ENCODE measurements around the gene FYN. TPM values are rescaled to one million over a fixed set of nuclear protein-coding genes. Genes with fewer than 3 reads are reported as not detected.

The FYN gene
- total RNA-seq, 1 experiment from 2014 or later, result 7.2 TPM

GRCh38 chr6:111709201-111709600 lies 164.1 kb downstream of the FYN start:
- Histone ChIP-seq H3K36me3 (ENCODE audit: control insufficient read depth, insufficient read depth, low read length) (no peaks in the 10 kb centered on the region), H3K27me3 (replicated peaks; ENCODE audit: control insufficient read depth, insufficient read depth, low read length) (no peaks in the 10 kb centered on the region), H3K9me3 (no peaks in the 10 kb centered on the region), H3K4me1 (no peaks in the 10 kb centered on the region), H3K4me3 (ENCODE audit: low read depth, low read length) (no peak overlapping the region)
- POLR2A ChIA-PET, result no interaction called here
- CTCF ChIA-PET, result interaction anchor here (0.9 to 2.2 kb wide), 2 partner anchors 300 to 334 kb away, joined by 3 to 30 read pairs; no protein-coding TSS in a partner anchor
- Mint-ChIP-seq H3K4me3 (ENCODE audit: unreplicated experiment) (no peak overlapping the region), H3K27me3 (ENCODE audit: insufficient read depth, unreplicated experiment) (no peaks in the 10 kb centered on the region), H3K9me3 (ENCODE audit: unreplicated experiment) (no peaks in the 10 kb centered on the region), H3K4me1 (ENCODE audit: low read depth, unreplicated experiment) (no peaks in the 10 kb centered on the region), H3K27ac (ENCODE audit: unreplicated experiment) (no peak overlapping the region), H3K36me3 (ENCODE audit: insufficient read depth, unreplicated experiment) (no peaks in the 10 kb centered on the region)
- TF ChIP-seq, protein P1, sequence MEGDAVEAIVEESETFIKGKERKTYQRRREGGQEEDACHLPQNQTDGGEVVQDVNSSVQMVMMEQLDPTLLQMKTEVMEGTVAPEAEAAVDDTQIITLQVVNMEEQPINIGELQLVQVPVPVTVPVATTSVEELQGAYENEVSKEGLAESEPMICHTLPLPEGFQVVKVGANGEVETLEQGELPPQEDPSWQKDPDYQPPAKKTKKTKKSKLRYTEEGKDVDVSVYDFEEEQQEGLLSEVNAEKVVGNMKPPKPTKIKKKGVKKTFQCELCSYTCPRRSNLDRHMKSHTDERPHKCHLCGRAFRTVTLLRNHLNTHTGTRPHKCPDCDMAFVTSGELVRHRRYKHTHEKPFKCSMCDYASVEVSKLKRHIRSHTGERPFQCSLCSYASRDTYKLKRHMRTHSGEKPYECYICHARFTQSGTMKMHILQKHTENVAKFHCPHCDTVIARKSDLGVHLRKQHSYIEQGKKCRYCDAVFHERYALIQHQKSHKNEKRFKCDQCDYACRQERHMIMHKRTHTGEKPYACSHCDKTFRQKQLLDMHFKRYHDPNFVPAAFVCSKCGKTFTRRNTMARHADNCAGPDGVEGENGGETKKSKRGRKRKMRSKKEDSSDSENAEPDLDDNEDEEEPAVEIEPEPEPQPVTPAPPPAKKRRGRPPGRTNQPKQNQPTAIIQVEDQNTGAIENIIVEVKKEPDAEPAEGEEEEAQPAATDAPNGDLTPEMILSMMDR (IDR thresholded peaks at IDR 0.05; ENCODE audit: insufficient read depth in 1 of 2, low read depth in 1 of 2, low read length in 1 of 2, severe bottlenecking in 1 of 2, unreplicated experiment in 1 of 2), result no peak
- intact Hi-C loops (cut with micrococcal nuclease; ENCODE audit: unreplicated experiment), result no loop called here
- no TSS peak for BruUV-seq (replicated peaks)
- no peak for DNase-seq

GRCh38 chr6:111707773-111708172 lies 165.5 kb downstream of the FYN start:
- no peaks in the 10 kb centered on the region for H3K9me3 Mint-ChIP-seq (ENCODE audit: unreplicated experiment)
- TF ChIP-seq, protein P1 (IDR thresholded peaks at IDR 0.05; ENCODE audit: insufficient read depth in 1 of 2, low read depth in 1 of 2, low read length in 1 of 2, severe bottlenecking in 1 of 2, unreplicated experiment in 1 of 2), result no peak
- no peaks in the 10 kb centered on the region for H3K9me3 ChIP-seq
- intact Hi-C loops (cut with micrococcal nuclease; ENCODE audit: unreplicated experiment), result no loop called here
- H3K4me1 Mint-ChIP-seq (ENCODE audit: low read depth, unreplicated experiment), result no peaks in the 10 kb centered on the region
- ChIA-PET CTCF (no interaction called here), POLR2A (no interaction called here)
- H3K27me3 ChIP-seq (replicated peaks; ENCODE audit: control insufficient read depth, insufficient read depth, low read length), result no peaks in the 10 kb centered on the region
- no peaks in the 10 kb centered on the region for H3K36me3 Mint-ChIP-seq (ENCODE audit: insufficient read depth, unreplicated experiment)
- no peak overlapping the region for H3K4me3 ChIP-seq (ENCODE audit: low read depth, low read length)
- DNase-seq, result no peak
- no peak overlapping the region for H3K27ac Mint-ChIP-seq (ENCODE audit: unreplicated experiment)
- BruUV-seq (replicated peaks), result no TSS peak
- no peak overlapping the region for H3K4me3 Mint-ChIP-seq (ENCODE audit: unreplicated experiment)
- H3K27me3 Mint-ChIP-seq (ENCODE audit: insufficient read depth, unreplicated experiment), result no peaks in the 10 kb centered on the region
- no peaks in the 10 kb centered on the region for H3K36me3 ChIP-seq (ENCODE audit: control insufficient read depth, insufficient read depth, low read length)
- no peaks in the 10 kb centered on the region for H3K4me1 ChIP-seq

GRCh38 chr6:111706841-111707391 lies 166.3 kb downstream of the FYN start:
- CTCF ChIA-PET, result no interaction called here
- no peaks in the 10 kb centered on the region for H3K36me3 ChIP-seq (ENCODE audit: control insufficient read depth, insufficient read depth, low read length)

More at GRCh38 chr6:111706841-111707391, 166.3 kb downstream of the FYN start:
- Mint-ChIP-seq H3K9me3 (ENCODE audit: unreplicated experiment) (no peaks in the 10 kb centered on the region), H3K27me3 (ENCODE audit: insufficient read depth, unreplicated experiment) (no peaks in the 10 kb centered on the region), H3K4me1 (ENCODE audit: low read depth, unreplicated experiment) (no peaks in the 10 kb centered on the region), H3K27ac (ENCODE audit: unreplicated experiment) (no peak overlapping the region), H3K36me3 (ENCODE audit: insufficient read depth, unreplicated experiment) (no peaks in the 10 kb centered on the region), H3K4me3 (ENCODE audit: unreplicated experiment) (no peak overlapping the region)
- intact Hi-C loops (cut with micrococcal nuclease; ENCODE audit: unreplicated experiment), result no loop called here
- POLR2A ChIA-PET, result no interaction called here
- no peak overlapping the region for H3K4me3 ChIP-seq (ENCODE audit: low read depth, low read length)
- no peaks in the 10 kb centered on the region for H3K4me1 ChIP-seq
- DNase-seq, result no peak
- no peaks in the 10 kb centered on the region for H3K27me3 ChIP-seq (replicated peaks; ENCODE audit: control insufficient read depth, insufficient read depth, low read length)
- TF ChIP-seq, protein P1 (IDR thresholded peaks at IDR 0.05; ENCODE audit: insufficient read depth in 1 of 2, low read depth in 1 of 2, low read length in 1 of 2, severe bottlenecking in 1 of 2, unreplicated experiment in 1 of 2), result no peak
- no TSS peak for BruUV-seq (replicated peaks)
- no peaks in the 10 kb centered on the region for H3K9me3 ChIP-seq
